HG03095 (cell line): ENCODE measurements around the gene DCLK1.
"Not testable (repeated sequence)": the region's sequence is repeated elsewhere in the genome, so short reads cannot be mapped to it uniquely, and the experiment has no call there.

Experiments used
- ATAC-seq: cut with Tn5 transposase; IDR thresholded peaks from one replicate; pipeline ENCODE4 v1.9.1; 2021; ENCODE audit warnings: moderate library complexity; ENCODE audit not compliant: unreplicated experiment

DCLK1 gene

GRCh38 chr13:36088463-36088862, 42.7 kb downstream of the DCLK1 start:
- ATAC-seq: no peak

DNA sequence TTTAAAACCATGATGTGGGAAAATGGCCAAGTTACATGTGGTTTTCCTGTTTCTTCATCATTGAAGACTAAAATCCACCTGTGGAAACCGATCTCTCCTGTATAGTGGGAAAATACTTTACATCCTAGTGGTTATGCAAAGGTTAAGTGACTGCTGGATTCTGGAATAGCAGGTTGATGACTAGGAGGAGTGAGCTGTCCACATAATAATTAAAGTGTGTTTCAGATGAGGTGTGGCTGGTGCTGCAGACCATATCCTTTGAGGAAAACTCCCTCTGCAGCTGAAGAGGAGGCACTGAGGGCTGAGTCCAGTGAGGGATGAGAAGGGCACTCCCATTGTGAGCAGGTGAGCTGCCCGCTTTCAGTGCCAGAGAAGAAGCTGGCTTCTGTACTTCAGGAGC, 43.2 kb downstream of the DCLK1 start:
- no peak for ATAC-seq

GRCh38 chr13:36086117-36086516, 45.1 kb downstream of the DCLK1 start:
- no peak for ATAC-seq

GRCh38 chr13:36084131-36084530, 47.1 kb downstream of the DCLK1 start:
- ATAC-seq: no peak

- ATAC-seq: no peak
These were observed 48.4 kb downstream of the DCLK1 start for GRCh38 chr13:36082806-36083205.

GRCh38 chr13:36082396-36082795, 48.8 kb downstream of the DCLK1 start:
- ATAC-seq: no peak

GRCh38 chr13:36076211-36076610, 55.0 kb downstream of the DCLK1 start:
- ATAC-seq: no peak

GRCh38 chr13:36074659-36075058, 56.5 kb downstream of the DCLK1 start:
- no peak for ATAC-seq

DNA sequence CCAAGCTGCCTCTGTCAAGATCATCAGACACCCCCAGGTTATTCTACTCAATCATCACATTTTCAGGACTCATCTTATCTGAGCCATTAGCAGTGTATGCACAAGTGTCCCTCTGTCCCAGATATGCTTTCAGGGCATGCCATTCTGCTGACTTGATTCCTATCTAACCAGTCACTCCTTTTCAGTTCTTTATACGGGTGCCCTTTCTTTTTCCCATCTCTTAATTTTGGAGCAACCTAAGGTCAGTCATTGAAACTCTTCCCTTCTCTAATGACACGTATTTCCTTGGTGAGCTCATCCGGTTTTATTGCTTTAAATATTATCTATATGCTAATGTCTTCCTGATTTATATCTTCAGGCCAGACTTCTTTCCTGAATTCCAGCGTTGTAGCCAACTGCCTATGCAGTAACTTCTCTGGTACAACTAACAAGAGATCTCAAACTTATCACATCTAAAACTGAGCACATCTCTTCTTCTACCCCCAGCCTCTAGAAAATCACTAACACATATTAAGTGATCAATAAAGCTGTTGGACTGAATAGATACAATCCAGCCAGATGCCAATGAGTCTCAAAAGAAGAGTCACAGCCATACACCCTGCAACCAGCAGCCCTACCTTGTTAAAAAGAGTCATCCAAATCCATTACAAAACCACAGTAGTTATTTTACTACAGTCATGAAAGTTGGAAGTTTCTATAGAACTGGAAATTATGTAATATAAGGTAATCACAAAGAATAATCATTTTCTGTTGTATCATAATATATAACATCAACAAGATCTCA, 58.8 kb downstream of the DCLK1 start:
- ATAC-seq: no peak

GRCh38 chr13:36070504-36071192, 60.5 kb downstream of the DCLK1 start:
- not testable (repeated sequence) for ATAC-seq

GRCh38 chr13:36069881-36070366, 61.3 kb downstream of the DCLK1 start:
- no peak for ATAC-seq

DNA sequence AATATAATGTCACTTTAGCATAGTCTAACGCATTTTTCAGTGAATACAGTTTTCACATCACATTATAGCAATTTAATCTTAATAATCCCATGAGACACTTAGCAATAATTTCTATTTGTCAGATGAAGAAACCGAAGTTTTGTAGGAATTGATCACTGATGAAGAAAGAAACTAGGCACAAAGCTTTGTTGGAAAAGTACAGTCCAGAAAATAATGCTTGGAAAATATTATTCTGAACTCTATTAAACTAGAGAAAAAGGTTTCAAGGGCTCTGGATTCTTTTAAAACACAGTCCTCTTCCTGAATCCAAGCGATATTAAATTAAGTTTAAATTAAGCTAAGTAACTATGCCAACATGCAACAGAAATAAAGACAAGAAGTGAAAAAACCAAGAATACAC, 62.2 kb downstream of the DCLK1 start:
- ATAC-seq: no peak

- no peak for ATAC-seq
These were observed 62.6 kb downstream of the DCLK1 start for GRCh38 chr13:36068566-36068965.

- ATAC-seq: no peak
These were observed 63.3 kb downstream of the DCLK1 start for GRCh38 chr13:36067746-36068381.

DNA sequence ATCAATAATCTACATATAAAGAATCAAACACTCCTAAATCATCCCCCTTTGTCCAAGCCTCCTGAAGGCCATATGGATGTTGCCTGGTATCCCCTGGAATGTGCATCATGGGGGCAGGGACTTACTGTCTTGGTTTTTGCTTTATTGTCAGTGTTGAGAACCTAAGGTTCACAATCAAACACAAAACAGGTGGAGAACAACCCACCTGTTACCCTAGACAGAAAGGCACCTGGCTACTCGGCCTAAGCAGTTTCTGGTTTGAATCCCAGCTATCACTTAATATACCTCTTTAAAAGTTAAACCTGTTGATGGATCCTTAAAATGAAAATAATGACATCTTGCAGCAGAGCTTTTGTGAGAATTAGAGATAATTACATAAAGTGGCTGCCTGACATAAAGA, 68.9 kb downstream of the DCLK1 start:
- no peak for ATAC-seq

DNA sequence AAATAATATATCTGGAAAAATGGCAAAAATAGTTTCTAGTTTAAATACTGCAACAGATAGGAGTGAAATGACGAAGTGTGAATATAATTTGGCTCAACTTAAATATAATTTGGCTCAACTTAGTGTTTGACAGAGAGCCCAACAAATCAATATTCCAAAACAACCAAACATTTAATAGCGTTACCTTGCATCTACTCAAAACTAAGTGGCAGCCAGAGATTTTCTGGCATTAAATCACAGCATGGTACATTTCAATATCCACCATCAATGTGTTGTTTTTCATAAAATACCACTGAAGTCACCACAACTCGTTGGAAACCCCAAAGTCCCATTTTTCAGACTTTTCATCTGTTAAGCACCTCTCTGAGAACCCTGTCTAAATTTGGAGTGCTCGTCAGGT, 69.6 kb downstream of the DCLK1 start:
- ATAC-seq: no peak

DNA sequence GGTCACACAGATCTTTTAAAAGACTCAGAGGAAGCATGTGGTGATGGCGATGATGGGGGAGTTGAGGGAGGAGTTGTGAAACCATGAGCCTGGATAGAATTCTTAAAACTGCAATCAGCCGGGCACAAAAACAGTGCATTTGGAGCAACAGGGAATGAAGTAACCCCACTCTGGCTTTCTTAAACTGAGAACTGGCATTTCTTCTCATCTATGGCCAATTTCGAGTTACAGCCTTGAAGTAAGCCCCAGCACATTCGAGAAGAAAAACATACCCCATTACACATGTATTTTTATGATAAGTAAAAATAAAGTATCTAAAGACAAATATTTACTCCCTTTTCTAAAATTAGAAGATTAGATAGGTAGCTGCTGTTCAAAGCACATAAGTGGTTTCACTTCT, 70.1 kb downstream of the DCLK1 start:
- ATAC-seq: no peak

DNA sequence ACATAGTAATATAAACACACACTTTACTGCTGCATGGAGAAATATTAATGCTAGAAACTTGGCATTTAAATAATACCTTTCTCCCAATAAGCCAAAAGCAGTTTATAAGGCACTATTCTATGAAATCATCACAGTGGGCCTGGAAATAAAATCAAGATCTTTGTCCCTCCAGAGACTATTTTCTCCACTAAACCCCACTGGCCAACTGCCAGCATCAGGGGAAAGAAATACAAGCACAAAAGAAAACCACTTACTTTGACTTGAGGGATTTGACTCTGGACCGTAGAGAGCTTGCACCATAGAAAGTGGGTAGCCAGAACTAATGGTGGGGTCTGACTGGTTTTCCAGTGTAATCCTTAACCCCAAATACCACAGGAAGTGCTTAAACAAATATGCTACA, 71.9 kb downstream of the DCLK1 start:
- ATAC-seq: no peak

DNA sequence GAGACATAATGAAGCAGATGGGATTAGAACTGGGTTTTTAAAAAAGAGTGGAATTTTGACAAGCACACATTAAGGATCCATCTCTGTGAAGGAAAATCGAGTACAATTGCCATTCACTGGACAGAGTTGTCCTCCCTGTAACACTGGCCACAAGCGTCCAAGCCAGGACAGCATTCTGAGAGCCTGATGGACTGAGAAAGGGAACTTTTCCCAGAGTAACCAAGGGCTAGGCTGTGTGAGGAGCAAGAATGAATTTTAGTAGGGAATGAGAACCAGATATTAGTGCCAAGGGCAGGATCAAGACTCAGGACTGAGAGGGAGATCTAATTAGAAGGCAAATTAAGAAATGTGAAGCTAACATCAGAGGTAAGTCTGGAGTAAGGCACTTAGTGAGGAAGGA, 73.1 kb downstream of the DCLK1 start:
- no peak for ATAC-seq

DNA sequence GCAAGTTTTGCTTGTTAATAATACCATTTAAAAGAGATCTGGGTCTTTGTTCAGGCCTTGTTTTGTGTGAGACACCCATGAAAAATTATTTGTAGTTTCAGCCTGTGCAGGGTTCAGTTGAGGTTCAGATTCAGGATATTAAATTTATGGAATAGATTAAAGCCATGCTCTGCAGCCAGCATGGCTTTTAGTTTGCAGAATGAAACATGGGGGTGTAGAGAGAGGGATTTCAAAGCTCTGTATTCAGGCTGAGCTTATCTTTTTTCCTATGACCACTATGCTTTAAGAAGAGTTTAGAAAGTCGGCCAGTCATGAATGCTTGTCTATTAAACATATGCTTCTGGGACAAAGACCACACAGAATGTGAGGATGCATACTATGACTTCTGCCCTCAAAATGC, 73.6 kb downstream of the DCLK1 start:
- no peak for ATAC-seq

- no peak for ATAC-seq
These were observed 74.1 kb downstream of the DCLK1 start for GRCh38 chr13:36057041-36057440.

GRCh38 chr13:36055366-36055765, 75.8 kb downstream of the DCLK1 start:
- ATAC-seq: no peak
